ENCODE data around the gene RIPOR3. TPM values are rescaled to one million over a fixed set of nuclear protein-coding genes. Genes with fewer than 3 reads are reported as not detected.
A peak's percentile ranks its signal among the peaks of the same experiment; 100 is the strongest.

RIPOR3 gene
- total and polyA plus RNA-seq, 9 of the 15 experiments (the other 6 are each of a cell fraction or from before 2014, with no cell fraction given), result 3.3 to 62.7 (median 21.4) TPM

DNA sequence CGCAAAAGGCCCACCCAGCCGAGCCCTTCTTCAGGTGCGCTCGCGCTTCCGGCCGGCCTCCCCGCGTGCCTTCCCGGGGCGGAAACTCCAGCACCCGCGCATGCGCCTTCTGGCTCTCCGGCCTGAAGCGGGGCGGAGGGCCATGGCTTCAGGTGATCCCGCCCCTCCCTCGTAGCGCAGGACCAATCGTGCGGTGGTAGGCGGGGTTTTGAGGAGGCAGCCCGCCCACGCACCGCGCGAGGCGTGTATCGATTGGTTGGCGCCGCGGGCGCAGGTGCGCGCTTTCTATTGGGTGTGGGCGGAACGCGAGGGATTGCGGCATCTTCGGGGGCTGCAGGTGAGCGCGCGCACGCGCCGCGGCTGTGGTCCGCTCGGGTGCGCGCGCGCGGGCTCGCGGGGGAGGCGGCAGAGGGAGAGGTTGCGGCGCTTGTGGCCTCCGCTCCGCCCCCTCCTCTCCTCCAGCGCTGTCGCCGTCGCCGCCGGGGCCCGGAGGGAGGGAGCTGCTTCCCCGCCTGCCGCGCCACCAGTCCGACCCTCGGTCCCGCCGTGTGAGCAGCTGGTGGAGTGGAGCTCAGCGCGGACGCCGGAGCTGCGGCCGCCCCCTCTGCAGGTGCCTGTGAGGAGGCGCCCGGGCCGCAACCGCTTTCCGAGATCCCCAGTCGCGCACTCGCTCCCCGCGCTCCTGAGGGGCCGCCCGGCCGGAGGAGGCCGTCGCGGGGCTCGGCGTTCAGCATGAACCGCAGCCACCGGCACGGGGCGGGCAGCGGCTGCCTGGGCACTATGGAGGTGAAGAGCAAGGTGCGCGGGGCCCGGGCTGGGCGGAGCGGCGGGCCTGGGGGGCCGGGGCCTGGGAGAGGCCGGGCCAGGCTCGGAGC is 40.0 kb upstream of the RIPOR3 start, which contains the start of gene PARD6B (continued):
- TF ChIP-seq JUND (IDR thresholded peaks at IDR 0.05; ENCODE audit: borderline replicate concordance, low read depth, low read length), result no peak
- no peak for TF ChIP-seq JUND (tag; IDR thresholded peaks at IDR 0.05; ENCODE audit: borderline replicate concordance, low read depth, low read length)
- TF ChIP-seq ZNF23 (CRISPR knock-in tag; IDR thresholded peaks at IDR 0.05), result no peak
- no peak for TF ChIP-seq SMARCC2 (IDR thresholded peaks at IDR 0.05; ENCODE audit: low read depth)
- no peak for TF ChIP-seq PCBP2 (IDR thresholded peaks at IDR 0.05; ENCODE audit: low read depth, low read length, poor library complexity, severe bottlenecking)
- no peak for TF ChIP-seq COPS2 (conservative IDR thresholded peaks at IDR 0.05)
- no peak for TF ChIP-seq STAT5B (CRISPR knock-in tag; IDR thresholded peaks at IDR 0.05)
- peak; percentile 67 to 76 for TF ChIP-seq MAZ (CRISPR knock-in tag; conservative IDR thresholded peaks at IDR 0.05 in 1 of 2, IDR thresholded peaks at IDR 0.05 in 1 of 2)
- TF ChIP-seq, protein P1, sequence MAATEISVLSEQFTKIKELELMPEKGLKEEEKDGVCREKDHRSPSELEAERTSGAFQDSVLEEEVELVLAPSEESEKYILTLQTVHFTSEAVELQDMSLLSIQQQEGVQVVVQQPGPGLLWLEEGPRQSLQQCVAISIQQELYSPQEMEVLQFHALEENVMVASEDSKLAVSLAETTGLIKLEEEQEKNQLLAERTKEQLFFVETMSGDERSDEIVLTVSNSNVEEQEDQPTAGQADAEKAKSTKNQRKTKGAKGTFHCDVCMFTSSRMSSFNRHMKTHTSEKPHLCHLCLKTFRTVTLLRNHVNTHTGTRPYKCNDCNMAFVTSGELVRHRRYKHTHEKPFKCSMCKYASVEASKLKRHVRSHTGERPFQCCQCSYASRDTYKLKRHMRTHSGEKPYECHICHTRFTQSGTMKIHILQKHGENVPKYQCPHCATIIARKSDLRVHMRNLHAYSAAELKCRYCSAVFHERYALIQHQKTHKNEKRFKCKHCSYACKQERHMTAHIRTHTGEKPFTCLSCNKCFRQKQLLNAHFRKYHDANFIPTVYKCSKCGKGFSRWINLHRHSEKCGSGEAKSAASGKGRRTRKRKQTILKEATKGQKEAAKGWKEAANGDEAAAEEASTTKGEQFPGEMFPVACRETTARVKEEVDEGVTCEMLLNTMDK (IDR thresholded peaks at IDR 0.05; ENCODE audit: borderline replicate concordance, insufficient read depth, low read depth, low read length, poor library complexity, severe bottlenecking), result no peak
- peak; percentile 91 for TF ChIP-seq TARDBP (IDR thresholded peaks at IDR 0.05)
- no peak for TF ChIP-seq ZNF444 (CRISPR knock-in tag; IDR thresholded peaks at IDR 0.05)
- TF ChIP-seq FOXK2 (conservative IDR thresholded peaks at IDR 0.05 in 1 of 2, IDR thresholded peaks at IDR 0.05 in 1 of 2; ENCODE audit: low read depth in 2 of 2), result no peak
- TF ChIP-seq ZNF778 (CRISPR knock-in tag; IDR thresholded peaks at IDR 0.05), result no peak
- TF ChIP-seq CREM (IDR thresholded peaks at IDR 0.05; ENCODE audit: low read depth), result no peak
- peak; percentile 60 for TF ChIP-seq FUS (optimal IDR thresholded peaks at IDR 0.05; ENCODE audit: low read depth, low read length)
- no peak for TF ChIP-seq NFE2 (IDR thresholded peaks at IDR 0.05; ENCODE audit: low read depth)
- TF ChIP-seq ILK (tag; IDR thresholded peaks at IDR 0.05; ENCODE audit: borderline replicate concordance, low read depth), result no peak
- TF ChIP-seq, protein P2, sequence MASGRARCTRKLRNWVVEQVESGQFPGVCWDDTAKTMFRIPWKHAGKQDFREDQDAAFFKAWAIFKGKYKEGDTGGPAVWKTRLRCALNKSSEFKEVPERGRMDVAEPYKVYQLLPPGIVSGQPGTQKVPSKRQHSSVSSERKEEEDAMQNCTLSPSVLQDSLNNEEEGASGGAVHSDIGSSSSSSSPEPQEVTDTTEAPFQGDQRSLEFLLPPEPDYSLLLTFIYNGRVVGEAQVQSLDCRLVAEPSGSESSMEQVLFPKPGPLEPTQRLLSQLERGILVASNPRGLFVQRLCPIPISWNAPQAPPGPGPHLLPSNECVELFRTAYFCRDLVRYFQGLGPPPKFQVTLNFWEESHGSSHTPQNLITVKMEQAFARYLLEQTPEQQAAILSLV (tag; IDR thresholded peaks at IDR 0.05), result no peak
- TF ChIP-seq CREBBP (IDR thresholded peaks at IDR 0.05; ENCODE audit: low read depth, low read length), result no peak
- TF ChIP-seq, protein P3, sequence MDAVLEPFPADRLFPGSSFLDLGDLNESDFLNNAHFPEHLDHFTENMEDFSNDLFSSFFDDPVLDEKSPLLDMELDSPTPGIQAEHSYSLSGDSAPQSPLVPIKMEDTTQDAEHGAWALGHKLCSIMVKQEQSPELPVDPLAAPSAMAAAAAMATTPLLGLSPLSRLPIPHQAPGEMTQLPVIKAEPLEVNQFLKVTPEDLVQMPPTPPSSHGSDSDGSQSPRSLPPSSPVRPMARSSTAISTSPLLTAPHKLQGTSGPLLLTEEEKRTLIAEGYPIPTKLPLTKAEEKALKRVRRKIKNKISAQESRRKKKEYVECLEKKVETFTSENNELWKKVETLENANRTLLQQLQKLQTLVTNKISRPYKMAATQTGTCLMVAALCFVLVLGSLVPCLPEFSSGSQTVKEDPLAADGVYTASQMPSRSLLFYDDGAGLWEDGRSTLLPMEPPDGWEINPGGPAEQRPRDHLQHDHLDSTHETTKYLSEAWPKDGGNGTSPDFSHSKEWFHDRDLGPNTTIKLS (IDR thresholded peaks at IDR 0.05; ENCODE audit: borderline replicate concordance, low read depth), result peak; percentile 34; the same call in 1 of the 2 replicates
- TF ChIP-seq, protein P4, sequence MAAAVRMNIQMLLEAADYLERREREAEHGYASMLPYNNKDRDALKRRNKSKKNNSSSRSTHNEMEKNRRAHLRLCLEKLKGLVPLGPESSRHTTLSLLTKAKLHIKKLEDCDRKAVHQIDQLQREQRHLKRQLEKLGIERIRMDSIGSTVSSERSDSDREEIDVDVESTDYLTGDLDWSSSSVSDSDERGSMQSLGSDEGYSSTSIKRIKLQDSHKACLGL (CRISPR knock-in tag; IDR thresholded peaks at IDR 0.05; ENCODE audit: borderline replicate concordance, poor library complexity, severe bottlenecking), result no peak
- TF ChIP-seq SP1 (CRISPR knock-in tag; IDR thresholded peaks at IDR 0.05), result peak; percentile 98

All from K562 (cell line).